ENCODE measurements around the gene MEGF6.

The MEGF6 gene

GRCh38 chr1:3479511-3480368 is 131.6 kb downstream of the MEGF6 start:
- no peak for DNase-seq

DNA sequence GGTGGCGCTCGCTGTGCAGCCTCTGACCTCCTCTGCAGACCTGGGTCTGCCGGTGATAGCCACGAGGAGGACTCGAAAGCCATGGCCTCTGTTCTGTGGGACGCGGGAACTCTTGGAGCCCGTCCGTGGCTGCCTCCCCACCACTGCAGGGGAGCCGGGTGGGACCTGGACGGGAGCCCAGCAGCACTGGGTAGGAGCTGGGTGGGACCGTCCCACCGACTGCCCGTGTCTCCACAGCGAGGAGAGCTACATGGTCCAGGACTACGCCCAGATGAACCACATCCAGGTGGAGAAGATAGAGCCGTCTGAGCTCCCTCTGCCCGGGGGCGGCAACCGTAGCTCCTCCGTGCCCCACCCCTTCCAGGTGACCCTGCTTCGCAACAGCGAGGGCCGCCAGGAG is 133.1 kb downstream of the MEGF6 start:
- DNase-seq: no peak

- no peak for DNase-seq
These were observed 133.9 kb downstream of the MEGF6 start for GRCh38 chr1:3477241-3477995.

- no peak for DNase-seq
These were observed 134.6 kb downstream of the MEGF6 start for GRCh38 chr1:3476666-3477065.

GRCh38 chr1:3475839-3476573 is 135.3 kb downstream of the MEGF6 start:
- no peak for DNase-seq

GRCh38 chr1:3474421-3474820 is 136.9 kb downstream of the MEGF6 start:
- DNase-seq: no peak

GRCh38 chr1:3474016-3474415 is 137.3 kb downstream of the MEGF6 start:
- DNase-seq: no peak

- DNase-seq: no peak
These were observed 137.9 kb downstream of the MEGF6 start for GRCh38 chr1:3473381-3473844.

- no peak for DNase-seq
These were observed 138.4 kb downstream of the MEGF6 start for GRCh38 chr1:3472906-3473305.

- no peak for DNase-seq
These were observed 139.0 kb downstream of the MEGF6 start for GRCh38 chr1:3472088-3472850.

- no peak for DNase-seq
These were observed 139.8 kb downstream of the MEGF6 start for GRCh38 chr1:3471356-3472087.

GRCh38 chr1:3470650-3471355 is 140.5 kb downstream of the MEGF6 start:
- no peak for DNase-seq

DNA sequence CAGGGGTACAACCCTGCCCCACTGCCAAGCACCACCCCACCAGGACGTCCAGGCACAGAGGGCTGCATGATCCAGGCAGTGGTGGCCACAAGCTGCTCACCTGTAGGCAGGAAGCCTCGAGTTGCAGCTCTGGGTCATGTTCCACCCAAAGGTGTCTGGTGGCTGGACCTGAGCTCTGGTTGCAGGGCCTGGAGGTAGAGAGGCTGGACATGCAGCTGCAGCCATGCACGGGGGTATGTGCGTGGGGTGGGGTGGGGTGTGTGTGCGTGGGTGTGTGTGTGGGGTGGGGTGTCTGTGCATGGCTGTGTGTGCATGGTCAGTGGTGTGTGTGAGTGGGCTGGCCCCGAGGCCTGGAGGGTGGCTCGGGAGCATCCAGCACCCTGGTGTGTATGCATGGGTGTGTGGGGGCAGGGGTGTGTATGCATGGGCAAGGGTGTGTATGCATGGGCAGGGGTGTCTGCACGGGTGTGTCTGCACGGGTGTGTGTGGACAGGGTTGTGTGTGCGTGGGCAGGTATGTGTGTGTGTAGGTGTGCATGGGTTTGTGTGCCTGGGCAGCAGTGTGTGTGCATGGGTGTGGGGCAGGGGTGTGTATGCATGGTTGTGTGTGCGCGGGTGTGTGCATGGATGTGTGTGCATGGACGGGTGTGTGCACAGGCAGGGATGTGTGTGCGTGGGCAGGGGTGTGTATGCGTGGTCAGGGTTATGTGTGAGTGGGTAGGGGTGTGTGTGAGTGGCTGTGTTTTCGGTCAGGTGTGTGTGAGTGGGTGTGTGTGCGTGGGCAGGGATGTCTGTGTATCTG is 141.3 kb downstream of the MEGF6 start:
- DNase-seq: no peak

GRCh38 chr1:3469104-3469848 is 142.0 kb downstream of the MEGF6 start:
- DNase-seq: no peak

DNA sequence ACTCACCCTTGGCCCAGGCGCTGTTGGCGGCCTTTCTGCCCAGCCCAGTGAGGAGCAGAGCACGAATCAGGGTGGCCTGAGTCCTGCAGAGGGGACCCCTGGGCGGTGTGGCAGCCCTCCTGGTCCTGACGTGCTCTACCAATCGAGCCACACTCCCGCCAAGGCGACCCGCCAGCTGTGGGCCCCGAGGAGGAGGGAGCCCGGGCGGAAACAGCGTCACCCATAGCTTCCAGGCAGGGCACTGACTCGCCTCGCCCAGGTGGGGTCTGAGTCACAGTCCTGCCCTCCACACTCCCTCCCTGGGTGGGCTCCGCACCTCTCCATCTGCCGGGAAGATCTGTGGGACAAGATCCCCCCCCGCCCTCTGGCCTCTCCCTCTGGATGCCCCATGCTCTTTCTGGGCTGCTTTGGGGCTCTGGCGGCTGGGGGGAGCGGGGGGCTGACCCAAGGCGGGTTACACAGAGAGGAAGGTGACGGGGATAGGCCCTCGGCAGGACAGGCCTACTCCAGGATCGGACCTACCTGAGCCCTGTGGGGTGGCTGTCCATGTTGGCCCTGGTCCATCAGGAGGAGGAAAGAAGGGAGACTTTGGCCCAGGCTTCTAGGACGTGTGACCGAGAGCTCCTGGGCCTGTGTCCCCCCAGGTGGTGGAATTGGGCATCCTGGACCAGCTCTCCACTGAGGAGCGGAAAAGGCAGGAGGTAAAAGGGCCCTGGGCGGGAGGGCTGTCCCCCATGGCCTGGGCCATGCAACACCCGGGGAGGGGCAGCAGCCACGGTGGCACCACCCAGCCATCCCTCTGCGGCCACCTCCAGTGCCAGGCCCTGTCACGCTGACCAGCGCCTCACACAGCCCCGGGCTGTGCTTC is 142.8 kb downstream of the MEGF6 start:
- no peak for DNase-seq

GRCh38 chr1:3467096-3468036 is 143.9 kb downstream of the MEGF6 start:
- no peak for DNase-seq

GRCh38 chr1:3466366-3467075 is 144.8 kb downstream of the MEGF6 start:
- no peak for DNase-seq

Data from CD4-positive, alpha-beta T cell treated with Interferon alpha-2 for 1 hour (primary cell).